NAMALWA (cell line): Measurements from ENCODE around the gene BRAF.
"Not testable (repeated sequence)": the region's sequence is repeated elsewhere in the genome, so short reads cannot be mapped to it uniquely, and the experiment has no call there.

Experiments
- DNase-seq: peaks from one replicate; pipeline ENCODE4 v3.0.0-alpha.2; 2015; ENCODE audit warnings: low spot score

BRAF gene

GRCh38 chr7:140767418-140767817 is 157.3 kb downstream of the BRAF start:
- DNase-seq, result no peak

- not testable (repeated sequence) for DNase-seq
Observed at GRCh38 chr7:140765441-140765840, 159.3 kb downstream of the BRAF start.

GRCh38 chr7:140763166-140763565 is 161.6 kb downstream of the BRAF start:
- not testable (repeated sequence) for DNase-seq

GRCh38 chr7:140761375-140761774 is 163.4 kb downstream of the BRAF start:
- DNase-seq, result not testable (repeated sequence)

- no peak for DNase-seq
Observed at GRCh38 chr7:140754506-140754905, 170.2 kb downstream of the BRAF start.

- no peak for DNase-seq
Observed at GRCh38 chr7:140752533-140752932, 172.2 kb downstream of the BRAF start.

- no peak for DNase-seq
Observed at GRCh38 chr7:140746751-140747150, 178.0 kb downstream of the BRAF start.

GRCh38 chr7:140745266-140746058 is 179.3 kb downstream of the BRAF start:
- peak; percentile 38 for DNase-seq

- DNase-seq, result no peak
Observed at GRCh38 chr7:140744005-140744404, 180.7 kb downstream of the BRAF start.

- not testable (repeated sequence) for DNase-seq
Observed at GRCh38 chr7:140743255-140743654, 181.5 kb downstream of the BRAF start.

GRCh38 chr7:140738280-140738679 is 186.4 kb downstream of the BRAF start:
- DNase-seq, result no peak

GRCh38 chr7:140734729-140735128 is 190.0 kb downstream of the BRAF start:
- no peak for DNase-seq

- no peak for DNase-seq
Observed at GRCh38 chr7:140734096-140734495, 190.6 kb downstream of the BRAF start.

- no peak for DNase-seq
Observed at GRCh38 chr7:140732416-140732815, 192.3 kb downstream of the BRAF start.

GRCh38 chr7:140726281-140726680 is 198.4 kb downstream of the BRAF start:
- peak; percentile 62 for DNase-seq

- DNase-seq, result no peak
Observed at GRCh38 chr7:140724706-140725105, 200.0 kb downstream of the BRAF start.

GRCh38 chr7:140723574-140723973 is 201.2 kb downstream of the BRAF start:
- DNase-seq, result no peak

GRCh38 chr7:140723006-140723405 is 201.7 kb downstream of the BRAF start:
- no peak for DNase-seq

- DNase-seq, result no peak
Observed at GRCh38 chr7:140722254-140722653, 202.5 kb downstream of the BRAF start.

GRCh38 chr7:140719721-140720120 is 205.0 kb downstream of the BRAF start:
- DNase-seq, result no peak

- no peak for DNase-seq
Observed at GRCh38 chr7:140714331-140715040, 210.2 kb downstream of the BRAF start.

GRCh38 chr7:140712392-140712791 is 212.3 kb downstream of the BRAF start:
- DNase-seq, result not testable (repeated sequence)

- DNase-seq, result not testable (repeated sequence)
Observed at GRCh38 chr7:140708764-140709163, 216.0 kb downstream of the BRAF start.
